GM19240 (cell line): Measurements from ENCODE around the gene ABCC3.
"Not testable (repeated sequence)": the region's sequence is repeated elsewhere in the genome, so short reads cannot be mapped to it uniquely, and the experiment has no call there.

Source experiments
- DNase-seq: peaks from one replicate; pipeline ENCODE4 v3.0.0; 2011; ENCODE audit warnings: low spot score; ENCODE audit not compliant: insufficient read length

Gene ABCC3

GRCh38 chr17:50664788-50665458 is 30.2 kb downstream of the ABCC3 start:
- DNase-seq: no peak

- no peak for DNase-seq
Observed at GRCh38 chr17:50665838-50666237, 31.2 kb downstream of the ABCC3 start.

- no peak for DNase-seq
Observed at GRCh38 chr17:50666316-50666715, 31.6 kb downstream of the ABCC3 start.

GRCh38 chr17:50667259-50668024 is 32.8 kb downstream of the ABCC3 start:
- no peak for DNase-seq

GRCh38 chr17:50668025-50668837 is 33.5 kb downstream of the ABCC3 start:
- no peak for DNase-seq

GRCh38 chr17:50668838-50669581 is 34.3 kb downstream of the ABCC3 start:
- no peak for DNase-seq

- no peak for DNase-seq
Observed at GRCh38 chr17:50672071-50672470, 37.4 kb downstream of the ABCC3 start.

GRCh38 chr17:50672831-50673551 is 38.3 kb downstream of the ABCC3 start:
- DNase-seq: no peak

GRCh38 chr17:50675190-50675589 is 40.5 kb downstream of the ABCC3 start:
- no peak for DNase-seq

- no peak for DNase-seq
Observed at GRCh38 chr17:50675627-50676026, 40.9 kb downstream of the ABCC3 start.

- no peak for DNase-seq
Observed at GRCh38 chr17:50676065-50676975, 41.6 kb downstream of the ABCC3 start.

GRCh38 chr17:50677851-50678375 is 43.2 kb downstream of the ABCC3 start:
- DNase-seq: no peak

- no peak for DNase-seq
Observed at GRCh38 chr17:50679008-50679544, 44.4 kb downstream of the ABCC3 start.

- no peak for DNase-seq
Observed at GRCh38 chr17:50680126-50680525, 45.4 kb downstream of the ABCC3 start.

- not testable (repeated sequence) for DNase-seq
Observed at GRCh38 chr17:50680543-50681262, 46.0 kb downstream of the ABCC3 start.

GRCh38 chr17:50681263-50682200 is 46.9 kb downstream of the ABCC3 start:
- no peak for DNase-seq

- DNase-seq: no peak
Observed at GRCh38 chr17:50682441-50682840, 47.8 kb downstream of the ABCC3 start.
